Astrocyte of the cerebellum (primary cell): ENCODE results near the gene LDLRAP1.

Source experiments
- DNase-seq: peaks from one replicate; pipeline ENCODE4 v3.0.0-alpha.2; 2011; ENCODE audit warnings: low read depth
- H3K4me3 ChIP-seq: 2 replicates; pipeline ENCODE4 v1.5.1; 2011; ENCODE audit warnings: mild to moderate bottlenecking, low read depth, low read length, moderate library complexity
- in situ Hi-C: cut with HindIII; loops from 2 replicates; pipeline ENCODE4 v1.10.0; 2017; ENCODE audit warnings: low sequenced_read_pairs
- TF ChIP-seq, protein P1 (sequence below): IDR thresholded peaks from 2 replicates; pipeline ENCODE4 v1.5.1; 2012; ENCODE audit warnings: low read length, low read depth, moderate library complexity, mild to moderate bottlenecking; ENCODE audit errors: missing control alignments

LDLRAP1 gene

DNA sequence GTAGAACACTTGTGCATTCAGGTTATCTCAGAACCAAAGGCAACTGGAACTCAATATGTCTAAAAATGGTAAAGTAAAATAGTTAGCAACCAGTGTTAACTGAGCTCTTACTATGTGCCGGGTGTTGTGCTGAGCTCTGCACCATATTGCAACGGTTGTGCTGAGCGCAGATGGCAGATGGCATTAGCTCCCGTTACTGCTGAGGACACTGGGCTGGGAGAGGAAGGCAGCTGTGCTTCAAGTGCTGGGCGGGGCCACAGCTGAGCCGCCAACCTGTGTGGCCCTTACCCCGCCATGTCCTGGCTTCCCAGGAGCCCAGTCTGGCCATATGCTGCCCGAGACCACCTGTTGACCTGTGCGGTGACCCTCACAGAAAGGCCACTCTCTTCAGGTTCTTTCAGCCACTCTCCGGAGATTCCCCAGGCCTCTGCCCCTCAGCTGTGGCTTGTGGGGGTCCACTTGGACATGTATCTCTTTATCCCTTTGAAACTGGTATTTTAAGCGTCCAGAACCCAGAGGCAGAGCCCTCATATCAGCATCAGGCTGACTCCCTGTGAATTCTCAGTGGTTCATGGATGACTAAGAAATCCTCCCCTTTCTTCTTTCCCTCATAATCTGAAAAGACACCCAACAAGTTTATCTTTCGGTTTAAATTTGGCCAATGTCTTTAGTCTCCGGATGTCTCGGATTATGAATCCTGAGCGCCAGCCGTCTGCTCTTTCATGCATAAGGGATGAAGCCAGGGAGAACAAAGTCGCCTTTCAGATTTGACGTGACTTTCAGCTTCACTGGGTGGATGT lies 26.4 kb downstream of the LDLRAP1 start:
- TF ChIP-seq, protein P1, sequence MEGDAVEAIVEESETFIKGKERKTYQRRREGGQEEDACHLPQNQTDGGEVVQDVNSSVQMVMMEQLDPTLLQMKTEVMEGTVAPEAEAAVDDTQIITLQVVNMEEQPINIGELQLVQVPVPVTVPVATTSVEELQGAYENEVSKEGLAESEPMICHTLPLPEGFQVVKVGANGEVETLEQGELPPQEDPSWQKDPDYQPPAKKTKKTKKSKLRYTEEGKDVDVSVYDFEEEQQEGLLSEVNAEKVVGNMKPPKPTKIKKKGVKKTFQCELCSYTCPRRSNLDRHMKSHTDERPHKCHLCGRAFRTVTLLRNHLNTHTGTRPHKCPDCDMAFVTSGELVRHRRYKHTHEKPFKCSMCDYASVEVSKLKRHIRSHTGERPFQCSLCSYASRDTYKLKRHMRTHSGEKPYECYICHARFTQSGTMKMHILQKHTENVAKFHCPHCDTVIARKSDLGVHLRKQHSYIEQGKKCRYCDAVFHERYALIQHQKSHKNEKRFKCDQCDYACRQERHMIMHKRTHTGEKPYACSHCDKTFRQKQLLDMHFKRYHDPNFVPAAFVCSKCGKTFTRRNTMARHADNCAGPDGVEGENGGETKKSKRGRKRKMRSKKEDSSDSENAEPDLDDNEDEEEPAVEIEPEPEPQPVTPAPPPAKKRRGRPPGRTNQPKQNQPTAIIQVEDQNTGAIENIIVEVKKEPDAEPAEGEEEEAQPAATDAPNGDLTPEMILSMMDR = no peak
- DNase-seq = no peak
- H3K4me3 ChIP-seq = no peak overlapping the region
- in situ Hi-C loops = no loop called here

DNA sequence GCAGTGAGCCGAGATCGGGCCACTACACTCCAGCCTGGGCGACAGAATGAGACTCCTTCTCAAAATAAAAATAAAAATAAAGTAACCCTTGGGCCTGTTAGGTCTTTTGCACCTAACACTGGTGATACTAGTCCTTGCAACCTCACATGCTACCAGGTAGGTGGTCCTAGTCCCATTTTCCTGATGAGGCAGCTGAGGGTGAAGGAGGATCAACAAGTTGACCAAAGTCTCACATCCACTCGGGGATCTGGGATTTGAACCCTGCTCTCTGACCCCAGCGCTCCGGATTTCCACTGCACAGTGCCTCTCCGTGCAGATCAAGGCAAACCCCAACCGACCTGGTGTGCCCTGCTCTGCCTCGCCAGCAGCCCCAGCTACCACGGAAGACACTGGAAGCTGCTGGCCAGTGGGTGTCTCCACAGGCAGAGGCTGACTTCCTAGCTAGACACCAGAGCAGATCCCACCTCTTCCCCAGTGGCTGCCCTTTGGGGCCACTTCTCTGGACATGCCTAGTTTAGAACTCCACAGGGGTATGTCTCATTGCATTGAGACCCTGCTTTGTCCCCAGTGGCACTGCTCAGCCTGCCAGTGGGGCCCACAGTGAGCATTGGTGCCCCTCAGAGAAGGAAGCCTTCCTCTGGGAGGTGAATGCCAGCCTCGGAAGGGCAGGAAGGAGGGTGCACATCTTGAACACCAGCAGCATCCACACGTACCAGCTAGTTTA lies 27.6 kb downstream of the LDLRAP1 start:
- H3K4me3 ChIP-seq = no peak overlapping the region
- in situ Hi-C loops = no loop called here
- no peak for DNase-seq
- TF ChIP-seq, protein P1 = no peak

DNA sequence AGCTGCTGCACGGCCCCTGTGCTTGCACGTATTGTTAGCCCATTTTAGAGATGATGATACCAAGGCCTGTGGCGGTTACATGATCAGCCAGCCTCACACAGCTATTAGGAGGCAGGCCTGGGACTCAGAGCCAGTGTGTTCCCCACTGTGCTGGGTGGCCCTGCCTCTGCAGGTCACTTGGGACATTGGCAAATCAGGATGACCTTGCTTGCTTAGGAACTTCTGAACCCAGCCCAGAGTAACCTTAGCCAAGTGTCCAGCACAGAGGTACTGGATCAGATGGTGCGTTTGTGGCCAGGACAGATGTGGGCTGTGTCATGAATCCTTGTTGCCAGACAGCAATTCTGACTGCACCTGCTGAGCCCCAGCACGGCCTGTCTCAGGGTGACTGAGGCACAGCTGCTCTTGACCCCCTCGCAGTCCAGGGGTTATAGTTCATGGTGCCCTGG lies 28.1 kb downstream of the LDLRAP1 start:
- DNase-seq = no peak
- TF ChIP-seq, protein P1 = no peak
- in situ Hi-C loops = no loop called here
- no peak overlapping the region for H3K4me3 ChIP-seq

DNA sequence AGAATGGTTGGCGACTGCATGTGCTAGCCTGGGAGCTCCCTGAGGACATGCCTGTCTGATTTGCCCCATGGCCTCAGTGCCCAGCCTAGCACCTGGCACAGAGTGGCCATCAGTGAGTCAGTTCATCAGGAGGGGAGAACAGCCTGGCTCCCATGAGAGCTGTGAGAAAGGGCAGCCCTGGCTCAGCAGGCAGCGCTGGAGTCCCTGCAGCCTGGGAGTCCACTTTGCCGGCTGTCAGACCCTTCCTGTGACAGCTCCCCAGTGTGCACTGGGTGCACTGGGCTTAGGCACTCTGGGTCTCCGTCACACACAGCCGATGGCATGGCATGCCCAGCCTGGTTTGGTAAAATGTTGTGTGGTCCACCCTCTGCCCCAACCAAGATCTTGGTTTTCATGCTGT lies 28.7 kb downstream of the LDLRAP1 start:
- TF ChIP-seq, protein P1 = no peak
- no peak for DNase-seq
- in situ Hi-C loops = no loop called here
- H3K4me3 ChIP-seq = no peak overlapping the region

DNA sequence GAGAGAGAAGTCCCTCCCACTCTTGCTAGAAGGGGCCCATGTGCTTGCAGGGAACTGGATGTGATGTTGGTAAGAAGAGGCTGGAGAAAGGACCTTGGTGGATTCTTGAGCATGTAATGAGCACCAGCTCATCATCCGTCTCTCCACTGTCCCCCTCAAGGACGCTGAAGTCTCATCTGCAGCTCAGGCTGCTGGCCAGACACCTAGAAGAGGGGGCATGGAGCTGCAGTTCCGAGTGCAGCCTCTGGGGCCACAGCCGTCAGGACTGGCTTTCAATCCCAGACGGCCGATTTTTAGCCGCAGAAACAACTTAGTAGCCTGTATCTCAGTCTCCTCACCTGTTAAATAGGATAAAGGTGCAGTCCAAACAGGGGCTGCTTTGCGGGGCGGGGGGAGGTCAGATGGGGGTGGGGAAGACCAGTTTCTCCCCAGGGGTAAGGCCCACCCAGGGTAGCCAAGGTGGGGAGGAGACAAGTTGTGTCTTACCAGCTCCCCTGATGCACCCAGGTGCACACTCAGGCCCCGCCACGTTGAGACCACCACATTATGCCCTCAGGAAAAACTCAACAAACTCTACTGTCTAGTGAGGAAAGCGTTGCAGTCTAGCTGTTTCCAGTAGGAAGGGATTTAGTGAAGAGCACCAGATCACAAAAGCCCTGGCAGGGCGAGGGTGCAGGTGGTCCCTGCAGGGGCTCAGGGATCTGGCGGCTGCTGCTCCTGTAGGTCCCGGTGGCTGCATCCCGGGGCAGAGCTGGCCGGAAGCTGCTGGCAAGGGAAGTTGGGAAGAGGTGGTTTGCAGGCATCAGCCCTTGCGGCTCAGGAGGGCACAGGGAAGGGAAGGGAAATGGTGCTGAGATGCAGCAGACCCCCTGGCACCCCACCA lies 29.5 kb downstream of the LDLRAP1 start:
- in situ Hi-C loops = no loop called here
- TF ChIP-seq, protein P1 = peak; percentile 84
- no peak overlapping the region for H3K4me3 ChIP-seq
- DNase-seq = no peak

DNA sequence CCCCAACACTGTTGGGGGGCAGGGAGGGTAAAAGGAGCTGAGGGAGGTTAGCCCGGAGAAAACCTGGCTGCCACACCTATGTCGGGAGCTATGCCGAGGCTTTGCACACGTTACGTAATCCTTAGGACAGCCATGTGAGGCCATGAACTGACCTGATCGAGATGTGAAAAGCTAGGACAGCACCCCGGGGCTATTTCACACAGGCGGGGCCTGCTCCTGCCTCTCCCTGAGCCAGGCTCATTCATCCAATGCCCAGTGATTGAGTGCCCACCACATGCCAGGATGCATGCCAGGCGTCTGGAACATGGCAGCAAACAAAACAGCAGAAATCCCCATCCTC lies 30.2 kb downstream of the LDLRAP1 start:
- no peak for DNase-seq
- H3K4me3 ChIP-seq = no peak overlapping the region
- in situ Hi-C loops = no loop called here
- TF ChIP-seq, protein P1 = no peak
